ENCODE results near the gene NKD1.
"Not testable (repeated sequence)": the region's sequence is repeated elsewhere in the genome, so short reads cannot be mapped to it uniquely, and the experiment has no call there.

Gene NKD1

GRCh38 chr16:50519602-50520001 lies 28.6 kb upstream of the NKD1 start:
- FAIRE-seq (no peak), DNase-seq (ENCODE audit: insufficient read length, low spot score) (no peak)

- DNase-seq (ENCODE audit: insufficient read length, low spot score) (no peak), FAIRE-seq (no peak)
Observed at GRCh38 chr16:50520451-50521245, 27.5 kb upstream of the NKD1 start.

GRCh38 chr16:50521246-50521900 lies 26.8 kb upstream of the NKD1 start:
- DNase-seq (ENCODE audit: insufficient read length, low spot score) (no peak), FAIRE-seq (no peak)

GRCh38 chr16:50522324-50522723 lies 25.9 kb upstream of the NKD1 start:
- no peak for DNase-seq (ENCODE audit: insufficient read length, low spot score)
- FAIRE-seq = no peak

GRCh38 chr16:50523710-50524109 lies 24.5 kb upstream of the NKD1 start:
- DNase-seq (ENCODE audit: insufficient read length, low spot score) (no peak), FAIRE-seq (no peak)

GRCh38 chr16:50525262-50525661 lies 22.9 kb upstream of the NKD1 start:
- DNase-seq (ENCODE audit: insufficient read length, low spot score) (no peak), FAIRE-seq (no peak)

GRCh38 chr16:50525716-50526115 lies 22.5 kb upstream of the NKD1 start:
- FAIRE-seq = no peak
- no peak for DNase-seq (ENCODE audit: insufficient read length, low spot score)

- no peak for DNase-seq (ENCODE audit: insufficient read length, low spot score)
- no peak for FAIRE-seq
Observed at GRCh38 chr16:50526249-50526648, 21.9 kb upstream of the NKD1 start.

GRCh38 chr16:50526796-50527195 lies 21.4 kb upstream of the NKD1 start:
- FAIRE-seq (no peak), DNase-seq (ENCODE audit: insufficient read length, low spot score) (no peak)

GRCh38 chr16:50528820-50529219 lies 19.4 kb upstream of the NKD1 start:
- no peak for FAIRE-seq
- DNase-seq (ENCODE audit: insufficient read length, low spot score) = no peak

- DNase-seq (ENCODE audit: insufficient read length, low spot score) (no peak), FAIRE-seq (no peak)
Observed at GRCh38 chr16:50529334-50529733, 18.9 kb upstream of the NKD1 start.

- DNase-seq (ENCODE audit: insufficient read length, low spot score) = no peak
- no peak for FAIRE-seq
Observed at GRCh38 chr16:50530277-50531236, 17.6 kb upstream of the NKD1 start.

- FAIRE-seq (no peak), DNase-seq (ENCODE audit: insufficient read length, low spot score) (no peak)
Observed at GRCh38 chr16:50531359-50531758, 16.8 kb upstream of the NKD1 start.

GRCh38 chr16:50531901-50532300 lies 16.3 kb upstream of the NKD1 start:
- FAIRE-seq = no peak
- DNase-seq (ENCODE audit: insufficient read length, low spot score) = no peak

GRCh38 chr16:50532576-50532975 lies 15.6 kb upstream of the NKD1 start:
- no peak for FAIRE-seq
- DNase-seq (ENCODE audit: insufficient read length, low spot score) = no peak

GRCh38 chr16:50533317-50533716 lies 14.9 kb upstream of the NKD1 start:
- FAIRE-seq (no peak), DNase-seq (ENCODE audit: insufficient read length, low spot score) (no peak)

- no peak for FAIRE-seq
- DNase-seq (ENCODE audit: insufficient read length, low spot score) = no peak
Observed at GRCh38 chr16:50534091-50534490, 14.1 kb upstream of the NKD1 start.

- DNase-seq (ENCODE audit: insufficient read length, low spot score) (no peak), FAIRE-seq (no peak)
Observed at GRCh38 chr16:50534556-50534955, 13.6 kb upstream of the NKD1 start.

GRCh38 chr16:50534958-50535357 lies 13.2 kb upstream of the NKD1 start:
- FAIRE-seq = no peak
- DNase-seq (ENCODE audit: insufficient read length, low spot score) = no peak

GRCh38 chr16:50535506-50536257 lies 12.5 kb upstream of the NKD1 start:
- FAIRE-seq (no peak), DNase-seq (ENCODE audit: insufficient read length, low spot score) (no peak)

GRCh38 chr16:50536258-50536645 lies 11.9 kb upstream of the NKD1 start:
- FAIRE-seq; DNase-seq (ENCODE audit: insufficient read length, low spot score): not testable (repeated sequence)

All from HTR-8/SVneo (cell line).